GM19239 (cell line): ENCODE results near the gene LSP1.
A peak's percentile ranks its signal among the peaks of the same experiment; 100 is the strongest.

Experiments used
- DNase-seq: peaks from one replicate; pipeline ENCODE4 v3.0.0; 2011; ENCODE audit warnings: low spot score; ENCODE audit not compliant: insufficient read length
- FAIRE-seq: peaks from 2 replicates; lab custom pipeline; 2011; peaks lifted over from hg19 to GRCh38; lab: Jason Lieb, UNC

Gene LSP1

GRCh38 chr11:1836011-1836945, 16.6 kb upstream of the LSP1 start:
- no peak for DNase-seq
- no peak for FAIRE-seq

- FAIRE-seq (peak; percentile 96), DNase-seq (peak; percentile 99)
Observed at GRCh38 chr11:1837171-1838076, 15.5 kb upstream of the LSP1 start.

- no peak for FAIRE-seq
- no peak for DNase-seq
Observed at GRCh38 chr11:1838077-1838425, 14.8 kb upstream of the LSP1 start.

GRCh38 chr11:1838426-1839144, 14.3 kb upstream of the LSP1 start, which contains the start of gene TNNI2:
Gene TNNI2 (plus strand): TSS chr11:1838981. CDS start chr11:1839697, 716 bp downstream.
- FAIRE-seq: no peak
- DNase-seq: no peak

- no peak for FAIRE-seq
- DNase-seq: no peak
Observed at GRCh38 chr11:1839204-1839923, 13.5 kb upstream of the LSP1 start.

GRCh38 chr11:1839924-1840779, 12.7 kb upstream of the LSP1 start:
- peak; percentile 84 for FAIRE-seq

GRCh38 chr11:1840780-1841480, 12.0 kb upstream of the LSP1 start:
- FAIRE-seq (no peak), DNase-seq (no peak)

More at GRCh38 chr11:1839924-1840779, 12.7 kb upstream of the LSP1 start:
- peak; percentile 94 for DNase-seq

- DNase-seq (no peak), FAIRE-seq (no peak)
Observed at GRCh38 chr11:1841511-1842148, 11.3 kb upstream of the LSP1 start.

GRCh38 chr11:1842149-1843097, 10.5 kb upstream of the LSP1 start:
- FAIRE-seq: no peak
- DNase-seq: no peak

GRCh38 chr11:1843098-1843473, 9.8 kb upstream of the LSP1 start:
- DNase-seq: no peak
- FAIRE-seq: no peak

GRCh38 chr11:1843796-1844195, 9.1 kb upstream of the LSP1 start:
- FAIRE-seq (no peak), DNase-seq (no peak)

- no peak for DNase-seq
- FAIRE-seq: peak; percentile 23
Observed at GRCh38 chr11:1844221-1845094, 8.4 kb upstream of the LSP1 start.

- no peak for FAIRE-seq
- DNase-seq: no peak
Observed at GRCh38 chr11:1845095-1845429, 7.8 kb upstream of the LSP1 start.

- FAIRE-seq (no peak), DNase-seq (no peak)
Observed at GRCh38 chr11:1845561-1846452, 7.1 kb upstream of the LSP1 start.

- no peak for DNase-seq
- no peak for FAIRE-seq
Observed at GRCh38 chr11:1846453-1846932, 6.4 kb upstream of the LSP1 start.
